ENCODE data around the gene AGAP1. TPM values are rescaled to one million over a fixed set of nuclear protein-coding genes. Genes with fewer than 3 reads are reported as not detected.

The AGAP1 gene
- total and polyA plus RNA-seq, 2 donors (not counting 3 experiments of a cell fraction or from before 2014, with no cell fraction given) = 10.2 to 20.9 TPM

GRCh38 chr2:235774153-235774870 lies 280.5 kb downstream of the AGAP1 start:
- no TSS peak for BruUV-seq (replicated peaks)
- no peaks in the 10 kb centered on the region for H3K9me1 ChIP-seq (replicated peaks; ENCODE audit: control insufficient read depth, extremely low read depth, insufficient read depth, low read length)
- H3K27me3 ChIP-seq (ENCODE audit: control insufficient read depth in 2 of 2, insufficient read depth in 2 of 2, low read length in 2 of 2) = no peaks in the 10 kb centered on the region
- no peak overlapping the region for H2AFZ ChIP-seq (ENCODE audit: low read depth, low read length)
- H3K4me1 ChIP-seq (ENCODE audit: control insufficient read depth, extremely low read depth, insufficient read depth, low read length) = peaks cover 5% of the 10 kb centered on the region
- no peak overlapping the region for H3K27ac ChIP-seq (ENCODE audit: insufficient read depth, low read depth, low read length)
- no peaks in the 10 kb centered on the region for H3K79me2 ChIP-seq (ENCODE audit: control insufficient read depth, insufficient read depth, low read length)
- ChIA-PET CTCF (no interaction called here), POLR2A (no interaction called here)
- H4K20me1 ChIP-seq (replicated peaks; ENCODE audit: control insufficient read depth, extremely low read depth, insufficient read depth, low read length) = no peaks in the 10 kb centered on the region
- no peak for DNase-seq (ENCODE audit: low read depth, low spot score)
- TF ChIP-seq GATA2 (IDR thresholded peaks at IDR 0.05; ENCODE audit: insufficient read depth, insufficient read length, low read depth, low read length) (no peak), MYC (IDR thresholded peaks at IDR 0.05; ENCODE audit: low read depth, low read length) (no peak), FOS (IDR thresholded peaks at IDR 0.05; ENCODE audit: borderline replicate concordance, insufficient read depth, low read length) (no peak), POLR2A (IDR thresholded peaks at IDR 0.05; ENCODE audit: low read depth, low read length) (no peak), JUN (IDR thresholded peaks at IDR 0.05; ENCODE audit: borderline replicate concordance, insufficient read depth, insufficient read length, low read depth) (no peak), EZH2 (IDR thresholded peaks at IDR 0.05; ENCODE audit: borderline replicate concordance, low read depth, low read length, severe bottlenecking) (no peak), CTCF (IDR thresholded peaks at IDR 0.05; ENCODE audit: extremely low read depth in 1 of 2, insufficient read depth in 1 of 2, low read depth in 1 of 2, low read length in 2 of 2) (no peak), MAX (IDR thresholded peaks at IDR 0.05; ENCODE audit: insufficient read depth, insufficient read length) (no peak), POLR2AphosphoS5 (IDR thresholded peaks at IDR 0.05; ENCODE audit: insufficient read depth, low read depth, low read length) (no peak)
- no peak overlapping the region for H3K4me3 ChIP-seq (replicated peaks in 1 of 3; ENCODE audit: insufficient read depth in 1 of 3, low read depth in 1 of 3, low read length in 3 of 3)
- intact Hi-C loops (cut with micrococcal nuclease) (no loop called here), dilution Hi-C loops (cut with MboI; ENCODE audit: extremely low pct_ligation_motif_present, low sequenced_read_pairs) (no loop called here)
- FAIRE-seq = no peak
- H3K4me2 ChIP-seq (ENCODE audit: insufficient read depth, low read length) = no peak overlapping the region
- no peaks in the 10 kb centered on the region for H3K9me3 ChIP-seq (replicated peaks; ENCODE audit: control insufficient read depth, insufficient read depth, low read length)
- peaks cover 0 to 1% of the 10 kb centered on the region in 2 experiments for H3K36me3 ChIP-seq (ENCODE audit: control insufficient read depth in 2 of 2, extremely low read depth in 1 of 2, insufficient read depth in 2 of 2, low read length in 2 of 2)
- H3K9ac ChIP-seq (replicated peaks; ENCODE audit: extremely low read depth, insufficient read depth, low read length) = no peak overlapping the region

Data from endothelial cell of umbilical vein (primary cell).